Measurements from ENCODE around the gene SPON1.
"Not testable (repeated sequence)": the region's sequence is repeated elsewhere in the genome, so short reads cannot be mapped to it uniquely, and the experiment has no call there.

The SPON1 gene

GRCh38 chr11:14090631-14091030, 128.1 kb downstream of the SPON1 start:
- DNase-seq, result not testable (repeated sequence)

GRCh38 chr11:14093065-14093464, 130.5 kb downstream of the SPON1 start:
- DNase-seq, result no peak

GRCh38 chr11:14094481-14095037, 132.0 kb downstream of the SPON1 start:
- DNase-seq, result no peak

GRCh38 chr11:14095882-14096281, 133.4 kb downstream of the SPON1 start:
- DNase-seq, result no peak

GRCh38 chr11:14096606-14097005, 134.1 kb downstream of the SPON1 start:
- no peak for DNase-seq

- no peak for DNase-seq
Observed at GRCh38 chr11:14101388-14101787, 138.9 kb downstream of the SPON1 start.

- DNase-seq, result no peak
Observed at GRCh38 chr11:14102766-14103165, 140.2 kb downstream of the SPON1 start.

- no peak for DNase-seq
Observed at GRCh38 chr11:14105446-14105845, 142.9 kb downstream of the SPON1 start.

- DNase-seq, result no peak
Observed at GRCh38 chr11:14106303-14107049, 144.0 kb downstream of the SPON1 start.

GRCh38 chr11:14107050-14107430, 144.5 kb downstream of the SPON1 start:
- no peak for DNase-seq

- DNase-seq, result no peak
Observed at GRCh38 chr11:14109742-14110141, 147.2 kb downstream of the SPON1 start.

- DNase-seq, result no peak
Observed at GRCh38 chr11:14110629-14111028, 148.1 kb downstream of the SPON1 start.

GRCh38 chr11:14111496-14111895, 149.0 kb downstream of the SPON1 start:
- no peak for DNase-seq

GRCh38 chr11:14112721-14113120, 150.2 kb downstream of the SPON1 start:
- DNase-seq, result no peak

GRCh38 chr11:14114269-14114668, 151.7 kb downstream of the SPON1 start:
- no peak for DNase-seq

- no peak for DNase-seq
Observed at GRCh38 chr11:14114786-14115185, 152.3 kb downstream of the SPON1 start.

- no peak for DNase-seq
Observed at GRCh38 chr11:14117632-14118031, 155.1 kb downstream of the SPON1 start.

- no peak for DNase-seq
Observed at GRCh38 chr11:14118072-14118471, 155.5 kb downstream of the SPON1 start.

- DNase-seq, result no peak
Observed at GRCh38 chr11:14119357-14119756, 156.8 kb downstream of the SPON1 start.

- no peak for DNase-seq
Observed at GRCh38 chr11:14124350-14124749, 161.8 kb downstream of the SPON1 start.

- no peak for DNase-seq
Observed at GRCh38 chr11:14124886-14125285, 162.4 kb downstream of the SPON1 start.

GRCh38 chr11:14125529-14125928, 163.0 kb downstream of the SPON1 start:
- DNase-seq, result no peak

GRCh38 chr11:14127679-14128078, 165.2 kb downstream of the SPON1 start:
- DNase-seq, result no peak

- DNase-seq, result no peak
Observed at GRCh38 chr11:14132312-14132711, 169.8 kb downstream of the SPON1 start.

GRCh38 chr11:14133381-14133780, 170.9 kb downstream of the SPON1 start:
- no peak for DNase-seq

Measured in central memory CD4-positive, alpha-beta T cell (primary cell).